IPS DF 4.7 (cell line): ENCODE measurements around the gene DRD2.

ENCODE experiments used
- DNase-seq: peaks from one replicate; pipeline ENCODE4 v3.0.0-alpha.2; 2013; ENCODE audit warnings: low spot score; ENCODE audit errors: extremely low read depth

DRD2 gene

GRCh38 chr11:113487622-113488021 is 12.4 kb upstream of the DRD2 start:
- no peak for DNase-seq

- no peak for DNase-seq
These were observed 9.0 kb upstream of the DRD2 start for GRCh38 chr11:113484223-113484622.

GRCh38 chr11:113481672-113482071 is 6.5 kb upstream of the DRD2 start:
- no peak for DNase-seq

GRCh38 chr11:113481226-113481625 is 6.0 kb upstream of the DRD2 start:
- no peak for DNase-seq

- DNase-seq: no peak
These were observed 2.1 kb upstream of the DRD2 start for GRCh38 chr11:113477321-113477720.

- no peak for DNase-seq
These were observed 1.4 kb upstream of the DRD2 start for GRCh38 chr11:113476553-113476952.

GRCh38 chr11:113474362-113475159 is 637 bp downstream of the DRD2 start:
- DNase-seq: peak; percentile 78

GRCh38 chr11:113473983-113474361 is 1.2 kb downstream of the DRD2 start:
- no peak for DNase-seq

- DNase-seq: no peak
These were observed 2.7 kb downstream of the DRD2 start for GRCh38 chr11:113472471-113472870.

GRCh38 chr11:113470233-113470632 is 5.0 kb downstream of the DRD2 start:
- DNase-seq: no peak

GRCh38 chr11:113468726-113469345 is 6.4 kb downstream of the DRD2 start:
- DNase-seq: no peak

- DNase-seq: no peak
These were observed 7.7 kb downstream of the DRD2 start for GRCh38 chr11:113467545-113467944.

- DNase-seq: no peak
These were observed 9.4 kb downstream of the DRD2 start for GRCh38 chr11:113465786-113466185.

GRCh38 chr11:113464416-113464815 is 10.8 kb downstream of the DRD2 start:
- no peak for DNase-seq

- no peak for DNase-seq
These were observed 12.4 kb downstream of the DRD2 start for GRCh38 chr11:113462830-113463229.

GRCh38 chr11:113461639-113462038 is 13.6 kb downstream of the DRD2 start:
- DNase-seq: no peak

GRCh38 chr11:113460469-113460868 is 14.7 kb downstream of the DRD2 start:
- DNase-seq: no peak

GRCh38 chr11:113458189-113458588 is 17.0 kb downstream of the DRD2 start:
- DNase-seq: no peak

- no peak for DNase-seq
These were observed 17.4 kb downstream of the DRD2 start for GRCh38 chr11:113457784-113458183.

GRCh38 chr11:113454455-113454854 is 20.7 kb downstream of the DRD2 start:
- no peak for DNase-seq

- DNase-seq: no peak
These were observed 25.5 kb downstream of the DRD2 start for GRCh38 chr11:113449743-113450142.

GRCh38 chr11:113448316-113448677 is 26.9 kb downstream of the DRD2 start:
- no peak for DNase-seq

- no peak for DNase-seq
These were observed 27.4 kb downstream of the DRD2 start for GRCh38 chr11:113447621-113448315.
